ENCODE measurements around the gene LRRC8D. TPM values are rescaled to one million over a fixed set of nuclear protein-coding genes. Genes with fewer than 3 reads are reported as not detected.

Gene LRRC8D
- total RNA-seq, 1 experiment from 2014 or later: 22.3 TPM

DNA sequence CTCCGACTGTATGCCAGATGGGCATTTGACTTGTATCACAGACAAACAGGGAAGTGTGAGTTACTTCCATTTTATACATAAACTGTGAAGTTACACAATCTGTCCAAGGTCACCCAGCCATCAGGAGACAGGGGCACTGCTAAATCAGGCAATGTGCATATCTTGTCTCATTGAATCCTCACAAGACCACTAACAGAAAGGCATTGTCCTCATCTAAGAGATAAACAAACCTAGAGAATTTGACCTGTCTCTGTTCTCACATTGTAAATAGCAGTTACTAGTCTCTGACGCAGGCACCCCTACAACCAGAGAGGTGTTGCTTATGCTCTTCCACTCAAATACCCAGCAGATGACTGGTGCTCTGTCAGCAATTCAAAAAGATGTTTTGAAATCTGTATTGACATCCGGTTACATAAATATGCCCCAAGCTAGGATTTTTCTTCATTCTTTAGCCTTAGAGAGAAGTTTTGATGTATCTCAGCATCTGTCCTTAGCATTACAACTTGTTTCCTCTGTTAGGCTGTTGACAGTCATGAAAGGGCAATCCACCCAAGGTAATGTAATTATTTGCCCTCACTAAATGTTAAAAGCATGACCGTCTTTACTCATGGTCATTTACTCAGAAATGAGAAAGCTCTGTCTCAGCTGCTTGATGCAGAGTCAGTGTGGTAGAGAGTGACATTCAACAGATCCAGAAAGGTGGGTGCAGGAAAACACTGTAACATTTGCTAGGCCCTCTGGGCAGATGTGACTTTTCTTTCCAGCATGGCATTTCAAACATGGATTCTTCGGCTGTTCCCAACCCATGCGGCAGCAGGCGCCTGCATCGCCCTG is 122.2 kb downstream of the LRRC8D start:
- no peak overlapping the region for H3K4me3 Mint-ChIP-seq (ENCODE audit: low read depth, unreplicated experiment)
- H3K4me1 Mint-ChIP-seq (ENCODE audit: low read depth, unreplicated experiment): peaks cover 8% of the 10 kb centered on the region
- H3K9me3 Mint-ChIP-seq (ENCODE audit: low read depth, unreplicated experiment): no peaks in the 10 kb centered on the region

DNA sequence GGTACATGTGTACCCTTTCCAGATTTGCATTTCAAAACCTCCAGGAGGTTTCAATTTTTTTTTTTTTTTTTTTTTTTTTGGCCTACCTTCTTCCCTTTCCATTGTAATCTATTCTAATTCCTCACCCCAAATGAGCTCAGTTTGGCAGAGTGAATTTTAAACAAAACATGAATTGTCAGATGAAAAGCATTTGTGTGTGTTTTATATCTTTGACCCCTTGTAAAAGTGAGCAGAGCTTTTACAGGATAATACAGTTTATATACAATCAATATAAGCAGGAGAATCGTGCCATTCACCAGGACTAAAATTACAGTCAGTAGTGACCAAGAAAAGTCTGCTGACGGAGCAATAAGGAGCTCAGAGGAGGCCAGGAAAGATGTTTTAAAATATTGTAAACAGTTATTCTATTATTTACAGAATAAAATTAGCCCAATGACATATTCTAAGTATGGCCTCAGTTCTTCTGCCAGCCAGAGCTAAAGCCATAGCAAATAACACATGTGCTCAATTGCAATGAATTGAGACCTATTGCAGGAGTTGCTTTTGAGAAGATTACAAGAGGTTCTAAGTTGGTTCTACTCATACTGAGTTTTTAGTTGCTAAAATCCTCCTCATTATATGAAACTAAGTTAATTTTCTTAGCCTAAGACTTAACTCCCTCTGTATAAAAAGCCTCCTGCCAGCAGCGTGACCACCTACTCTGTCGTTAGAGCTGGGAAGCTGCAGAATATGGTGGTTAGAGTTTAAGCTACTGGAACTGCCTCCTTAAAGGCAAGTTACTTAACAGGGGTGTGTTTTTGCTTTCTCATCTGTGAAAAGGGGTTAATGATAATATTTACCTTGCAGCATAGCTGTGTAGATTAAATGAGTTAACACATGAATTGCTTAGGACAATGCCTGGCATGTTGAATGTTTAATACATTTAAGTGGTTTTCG is 123.3 kb downstream of the LRRC8D start:
- BruUV-seq (replicated peaks): no TSS peak
- Mint-ChIP-seq H3K27ac (ENCODE audit: unreplicated experiment) (no peak overlapping the region), H3K4me3 (ENCODE audit: low read depth, unreplicated experiment) (no peak overlapping the region), H3K27me3 (ENCODE audit: unreplicated experiment) (no peaks in the 10 kb centered on the region), H3K36me3 (ENCODE audit: insufficient read depth, unreplicated experiment) (peaks cover 5% of the 10 kb centered on the region), H3K9me3 (ENCODE audit: low read depth, unreplicated experiment) (no peaks in the 10 kb centered on the region), H3K4me1 (ENCODE audit: low read depth, unreplicated experiment) (peaks cover 8% of the 10 kb centered on the region)
- intact Hi-C loops (cut with micrococcal nuclease; ENCODE audit: unreplicated experiment): no loop called here
- TF ChIP-seq, protein P1, sequence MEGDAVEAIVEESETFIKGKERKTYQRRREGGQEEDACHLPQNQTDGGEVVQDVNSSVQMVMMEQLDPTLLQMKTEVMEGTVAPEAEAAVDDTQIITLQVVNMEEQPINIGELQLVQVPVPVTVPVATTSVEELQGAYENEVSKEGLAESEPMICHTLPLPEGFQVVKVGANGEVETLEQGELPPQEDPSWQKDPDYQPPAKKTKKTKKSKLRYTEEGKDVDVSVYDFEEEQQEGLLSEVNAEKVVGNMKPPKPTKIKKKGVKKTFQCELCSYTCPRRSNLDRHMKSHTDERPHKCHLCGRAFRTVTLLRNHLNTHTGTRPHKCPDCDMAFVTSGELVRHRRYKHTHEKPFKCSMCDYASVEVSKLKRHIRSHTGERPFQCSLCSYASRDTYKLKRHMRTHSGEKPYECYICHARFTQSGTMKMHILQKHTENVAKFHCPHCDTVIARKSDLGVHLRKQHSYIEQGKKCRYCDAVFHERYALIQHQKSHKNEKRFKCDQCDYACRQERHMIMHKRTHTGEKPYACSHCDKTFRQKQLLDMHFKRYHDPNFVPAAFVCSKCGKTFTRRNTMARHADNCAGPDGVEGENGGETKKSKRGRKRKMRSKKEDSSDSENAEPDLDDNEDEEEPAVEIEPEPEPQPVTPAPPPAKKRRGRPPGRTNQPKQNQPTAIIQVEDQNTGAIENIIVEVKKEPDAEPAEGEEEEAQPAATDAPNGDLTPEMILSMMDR (IDR thresholded peaks at IDR 0.05; ENCODE audit: unreplicated experiment): no peak
- no peak for DNase-seq
- CTCF ChIA-PET: interaction anchor here (0.6 kb wide), 1 partner anchor 10 kb away, joined by 3 read pairs; no protein-coding TSS in a partner anchor

More for the DNA sequence above, 122.2 kb downstream of the LRRC8D start:
- Mint-ChIP-seq H3K27me3 (ENCODE audit: unreplicated experiment) (no peaks in the 10 kb centered on the region), H3K27ac (ENCODE audit: unreplicated experiment) (no peak overlapping the region), H3K36me3 (ENCODE audit: insufficient read depth, unreplicated experiment) (peaks cover 5% of the 10 kb centered on the region)
- DNase-seq: no peak
- BruUV-seq (replicated peaks): no TSS peak
- CTCF ChIA-PET: no interaction called here
- TF ChIP-seq, protein P1 (IDR thresholded peaks at IDR 0.05; ENCODE audit: unreplicated experiment): no peak
- intact Hi-C loops (cut with micrococcal nuclease; ENCODE audit: unreplicated experiment): no loop called here

DNA sequence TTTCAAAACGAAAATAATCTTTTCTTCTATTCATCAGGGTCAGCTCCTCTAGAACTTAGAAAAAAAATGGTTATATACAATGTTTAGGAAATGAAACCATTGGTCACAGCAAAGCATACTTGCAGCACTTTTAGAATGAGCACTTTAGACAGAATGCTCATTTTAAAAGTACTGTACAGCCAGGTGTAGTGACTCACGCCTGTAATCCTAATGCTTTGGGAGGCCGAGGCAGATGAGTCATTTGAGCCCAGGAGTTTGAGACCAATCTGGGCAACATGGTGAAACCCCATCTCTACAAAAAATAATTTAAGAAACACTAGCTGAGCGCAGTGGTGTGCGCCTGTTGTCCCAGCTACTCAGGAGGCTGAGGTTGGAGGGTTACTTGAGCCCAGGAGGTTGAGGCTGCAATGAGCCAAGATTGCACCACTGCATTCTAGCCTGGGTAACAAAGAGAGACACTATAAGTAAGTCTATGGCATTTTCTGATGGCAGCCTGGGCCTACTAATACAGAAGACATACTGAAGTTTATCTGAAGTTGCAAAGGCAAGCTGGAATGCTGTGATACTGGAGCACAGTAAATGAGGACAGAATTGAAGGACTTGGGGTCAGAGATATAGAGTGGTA is 125.1 kb downstream of the LRRC8D start:
- peaks cover 17% of the 10 kb centered on the region for H3K4me1 Mint-ChIP-seq (ENCODE audit: low read depth, unreplicated experiment)
- no peak overlapping the region for H3K4me3 Mint-ChIP-seq (ENCODE audit: low read depth, unreplicated experiment)
- H3K36me3 Mint-ChIP-seq (ENCODE audit: insufficient read depth, unreplicated experiment): no peaks in the 10 kb centered on the region
- BruUV-seq (replicated peaks): no TSS peak
- TF ChIP-seq, protein P1 (IDR thresholded peaks at IDR 0.05; ENCODE audit: unreplicated experiment): no peak
- CTCF ChIA-PET: no interaction called here
- DNase-seq: peak; percentile 13
- H3K27ac Mint-ChIP-seq (ENCODE audit: unreplicated experiment): no peak overlapping the region
- no peaks in the 10 kb centered on the region for H3K27me3 Mint-ChIP-seq (ENCODE audit: unreplicated experiment)
- no peaks in the 10 kb centered on the region for H3K9me3 Mint-ChIP-seq (ENCODE audit: low read depth, unreplicated experiment)
- intact Hi-C loops (cut with micrococcal nuclease; ENCODE audit: unreplicated experiment): no loop called here

DNA sequence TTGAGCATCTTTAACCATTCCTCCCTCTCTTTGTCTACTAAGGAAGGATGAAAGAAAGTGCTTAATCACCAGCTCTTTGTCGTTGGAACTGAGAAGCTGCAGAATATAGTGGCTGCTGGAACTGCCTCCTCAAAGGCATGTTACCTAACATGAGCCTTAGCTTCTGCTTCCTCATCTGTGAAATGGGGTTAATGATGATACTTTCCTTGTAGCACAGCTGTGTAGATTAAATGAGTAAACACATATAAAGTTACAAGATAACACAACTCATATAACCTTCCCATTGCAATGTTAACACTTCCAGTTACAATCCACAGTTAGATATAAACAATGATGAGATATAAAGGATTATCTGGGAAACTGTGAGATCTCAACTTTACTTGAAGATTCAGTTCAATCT is 125.7 kb downstream of the LRRC8D start:
- intact Hi-C loops (cut with micrococcal nuclease; ENCODE audit: unreplicated experiment): no loop called here
- H3K9me3 Mint-ChIP-seq (ENCODE audit: low read depth, unreplicated experiment): no peaks in the 10 kb centered on the region
- no peaks in the 10 kb centered on the region for H3K27me3 Mint-ChIP-seq (ENCODE audit: unreplicated experiment)
- H3K36me3 Mint-ChIP-seq (ENCODE audit: insufficient read depth, unreplicated experiment): no peaks in the 10 kb centered on the region
- peaks cover 17% of the 10 kb centered on the region for H3K4me1 Mint-ChIP-seq (ENCODE audit: low read depth, unreplicated experiment)
- no peak overlapping the region for H3K4me3 Mint-ChIP-seq (ENCODE audit: low read depth, unreplicated experiment)
- CTCF ChIA-PET: no interaction called here
- TF ChIP-seq, protein P1 (IDR thresholded peaks at IDR 0.05; ENCODE audit: unreplicated experiment): no peak
- BruUV-seq (replicated peaks): no TSS peak
- no peak for DNase-seq
- H3K27ac Mint-ChIP-seq (ENCODE audit: unreplicated experiment): no peak overlapping the region

Measured in Calu3 (cell line).